ENCODE results near the gene HAVCR1. TPM values are rescaled to one million over a fixed set of nuclear protein-coding genes. Genes with fewer than 3 reads are reported as not detected.
"Not testable (repeated sequence)": the region's sequence is repeated elsewhere in the genome, so short reads cannot be mapped to it uniquely, and the experiment has no call there.

The HAVCR1 gene
- total RNA-seq, 2 donors from 2014 or later, result not detected

DNA sequence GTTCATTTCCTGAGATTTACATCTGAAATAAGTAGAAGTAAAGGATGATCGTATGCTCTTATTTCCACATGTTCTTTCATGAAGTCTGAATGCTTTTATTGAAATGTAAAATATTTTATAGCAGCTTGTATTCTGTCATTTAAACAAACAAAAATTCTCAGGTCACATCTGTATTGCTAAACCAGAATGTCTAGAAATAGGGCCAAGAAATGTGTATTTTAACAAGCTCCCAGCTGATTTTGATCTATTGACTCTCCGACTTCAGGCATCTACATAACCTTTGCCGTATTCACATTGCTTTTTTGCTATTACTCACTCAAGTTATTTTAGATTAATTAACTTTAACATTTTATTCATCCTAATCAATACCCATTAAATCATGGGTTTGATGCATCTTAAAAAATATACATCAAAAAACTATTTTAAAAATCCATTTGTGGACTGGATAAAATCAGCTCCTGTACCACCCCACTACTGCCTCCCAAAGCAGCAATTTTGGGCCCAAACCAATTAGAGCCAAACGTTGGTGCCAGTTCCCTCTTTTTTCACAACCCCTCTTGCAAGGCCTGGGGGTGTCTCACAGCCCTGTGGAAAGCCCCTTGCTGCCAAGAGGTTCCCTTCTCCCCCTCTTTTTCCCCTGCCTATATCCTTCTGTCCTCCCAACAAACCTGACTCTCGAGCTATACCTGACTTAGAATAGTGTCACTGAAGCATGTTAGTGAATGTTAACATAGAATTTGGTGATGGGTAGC lies 34.5 kb downstream of the HAVCR1 start:
- DNase-seq (ENCODE audit: low spot score), result no peak
- no peaks in the 10 kb centered on the region for H3K27me3 ChIP-seq
- H3K4me1 ChIP-seq, result peaks cover 0 to 6% of the 10 kb centered on the region in 2 donors
- peaks cover 0 to under 1% of the 10 kb centered on the region in 2 donors for H3K9me3 ChIP-seq
- no peaks in the 10 kb centered on the region for H3K36me3 ChIP-seq
- TF ChIP-seq CTCF (IDR thresholded peaks at IDR 0.05), result no peak
- H3K27ac ChIP-seq, result no peak overlapping the region
- no peak overlapping the region for H3K4me3 ChIP-seq

DNA sequence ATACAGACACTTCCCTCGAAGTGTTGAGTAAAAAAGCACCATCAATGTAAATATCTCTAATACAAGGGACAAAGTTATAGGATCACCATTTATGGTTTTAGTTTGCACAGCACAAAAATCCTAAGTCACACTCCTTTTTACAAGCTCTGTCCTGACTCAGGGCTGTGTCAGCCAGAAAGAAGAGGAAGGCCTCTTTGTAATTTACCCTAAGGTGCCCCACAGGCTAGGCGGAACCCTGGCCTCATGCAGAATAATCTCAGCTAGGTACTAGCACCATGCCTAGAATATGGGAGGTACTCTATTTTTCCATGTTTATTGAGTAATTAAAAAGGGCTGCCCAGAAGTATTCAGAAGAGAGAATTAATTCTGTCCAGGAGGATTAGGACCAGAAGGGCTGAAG lies 36.9 kb downstream of the HAVCR1 start:
- DNase-seq (ENCODE audit: low spot score), result no peak
- no peak for TF ChIP-seq CTCF (IDR thresholded peaks at IDR 0.05)
- H3K27me3 ChIP-seq, result no peaks in the 10 kb centered on the region
- H3K4me1 ChIP-seq, result peaks cover 0 to 6% of the 10 kb centered on the region in 2 donors
- no peaks in the 10 kb centered on the region for H3K36me3 ChIP-seq
- H3K4me3 ChIP-seq, result no peak overlapping the region
- H3K9me3 ChIP-seq, result peaks cover 0 to 16% of the 10 kb centered on the region in 2 donors
- no peak overlapping the region for H3K27ac ChIP-seq

- Histone ChIP-seq H3K36me3 (no peaks in the 10 kb centered on the region), H3K27ac (peak overlapping the region in 1 of 2 donors; percentile 42), H3K27me3 (no peaks in the 10 kb centered on the region), H3K4me1 (peaks cover 0 to 6% of the 10 kb centered on the region in 2 donors), H3K9me3 (peaks cover 0 to 16% of the 10 kb centered on the region in 2 donors), H3K4me3 (no peak overlapping the region)
- TF ChIP-seq CTCF (IDR thresholded peaks at IDR 0.05), result no peak
- DNase-seq (ENCODE audit: low spot score), result no peak
Measured at GRCh38 chr5:157020511-157021222, 38.2 kb downstream of the HAVCR1 start.

GRCh38 chr5:157020002-157020401 lies 38.9 kb downstream of the HAVCR1 start:
- Histone ChIP-seq H3K9me3 (peaks cover 0 to 16% of the 10 kb centered on the region in 2 donors), H3K27ac (no peak overlapping the region), H3K4me1 (peaks cover 0 to 6% of the 10 kb centered on the region in 2 donors), H3K36me3 (no peaks in the 10 kb centered on the region), H3K27me3 (no peaks in the 10 kb centered on the region), H3K4me3 (no peak overlapping the region)
- DNase-seq (ENCODE audit: low spot score), result no peak
- no peak for TF ChIP-seq CTCF (IDR thresholded peaks at IDR 0.05)

- H3K27me3 ChIP-seq; DNase-seq (ENCODE audit: low spot score); H3K4me1 ChIP-seq; H3K27ac ChIP-seq; H3K36me3 ChIP-seq; H3K4me3 ChIP-seq: not testable (repeated sequence)
- peaks cover 0 to 12% of the 10 kb centered on the region in 2 donors for H3K9me3 ChIP-seq
Measured at GRCh38 chr5:157014143-157014542, 44.8 kb downstream of the HAVCR1 start.

GRCh38 chr5:157006262-157006661 lies 52.7 kb downstream of the HAVCR1 start:
- Histone ChIP-seq H3K36me3 (no peaks in the 10 kb centered on the region), H3K4me1 (no peaks in the 10 kb centered on the region), H3K27ac (no peak overlapping the region), H3K4me3 (no peak overlapping the region), H3K27me3 (no peaks in the 10 kb centered on the region), H3K9me3 (no peaks in the 10 kb centered on the region)
- TF ChIP-seq CTCF (IDR thresholded peaks at IDR 0.05), result no peak
- no peak for DNase-seq (ENCODE audit: low spot score)
